SHP77 treated with DMSO at 0.1 percent for 48 hours (cell line): Measurements from ENCODE around the gene THOC2.
"Not testable (repeated sequence)": the region's sequence is repeated elsewhere in the genome, so short reads cannot be mapped to it uniquely, and the experiment has no call there.

Experiments
- DNase-seq: peaks from one replicate; lab custom pipeline; 2025; lab: John Stamatoyannopoulos, UW

The THOC2 gene

GRCh38 chrX:123580792-123581191, 152.1 kb downstream of the THOC2 start:
- DNase-seq = no peak

GRCh38 chrX:123574027-123574426, 158.8 kb downstream of the THOC2 start:
- not testable (repeated sequence) for DNase-seq

- DNase-seq = no peak
Observed at GRCh38 chrX:123570011-123570590, 162.8 kb downstream of the THOC2 start.

- no peak for DNase-seq
Observed at GRCh38 chrX:123563167-123563566, 169.7 kb downstream of the THOC2 start.

- no peak for DNase-seq
Observed at GRCh38 chrX:123562342-123563146, 170.3 kb downstream of the THOC2 start.

- DNase-seq = no peak
Observed at GRCh38 chrX:123561439-123562215, 171.2 kb downstream of the THOC2 start.

GRCh38 chrX:123550829-123551228, 182.0 kb downstream of the THOC2 start:
- DNase-seq = no peak
